H9 (cell line): ENCODE results near the gene PLS1. TPM values are rescaled to one million over a fixed set of nuclear protein-coding genes. Genes with fewer than 3 reads are reported as not detected.
A peak's percentile ranks its signal among the peaks of the same experiment; 100 is the strongest.

Source experiments
- DNase-seq: peaks from one replicate; pipeline ENCODE4 v3.0.0-alpha.2; 2017
- H2AFZ ChIP-seq: one replicate; pipeline ENCODE4 v1.6.1; 2013; ENCODE audit warnings: mild to moderate bottlenecking, low read length, control low read depth, moderate library complexity
- H2AK5ac ChIP-seq: 2 replicates; pipeline ENCODE4 v1.6.1; 2013; ENCODE audit warnings: low read length, control low read depth, mixed read lengths; ENCODE audit not compliant: insufficient read length
- H2BK120ac ChIP-seq: one replicate; pipeline ENCODE4 v1.6.1; 2013; ENCODE audit warnings: low read depth, mild to moderate bottlenecking, low read length, control low read depth, inconsistent platforms; ENCODE audit not compliant: poor library complexity, severe bottlenecking
- H2BK12ac ChIP-seq: 2 replicates; pipeline ENCODE4 v1.6.1; 2013; ENCODE audit warnings: low read length, control low read depth, mixed read lengths, low read depth; ENCODE audit not compliant: insufficient read length
- H2BK15ac ChIP-seq: 2 replicates; pipeline ENCODE4 v1.6.1; 2013; ENCODE audit warnings: low read depth, low read length, control low read depth
- H2BK20ac ChIP-seq: one replicate; pipeline ENCODE4 v1.6.1; 2013; ENCODE audit warnings: low read depth, mild to moderate bottlenecking, low read length, control low read depth, inconsistent platforms; ENCODE audit not compliant: poor library complexity, severe bottlenecking
- H2BK5ac ChIP-seq: 2 replicates; pipeline ENCODE4 v1.6.1; 2013; ENCODE audit warnings: low read length, control low read depth, mixed read lengths; ENCODE audit not compliant: insufficient read length
- H3K14ac ChIP-seq: 2 replicates; pipeline ENCODE4 v1.6.1; 2013; ENCODE audit warnings: low read length, control low read depth; ENCODE audit not compliant: insufficient read depth
- H3K18ac ChIP-seq: 2 replicates; pipeline ENCODE4 v1.6.1; 2013; ENCODE audit warnings: low read depth, mild to moderate bottlenecking, mixed read lengths, low read length, control low read depth; ENCODE audit not compliant: insufficient read length
- H3K23ac ChIP-seq: 2 replicates; pipeline ENCODE4 v1.6.1; 2013; ENCODE audit warnings: low read length, control low read depth, mixed read lengths, low read depth; ENCODE audit not compliant: insufficient read length
- H3K23me2 ChIP-seq: 2 replicates; pipeline ENCODE4 v1.6.1; 2013; ENCODE audit warnings: low read depth, mild to moderate bottlenecking, mixed read lengths, low read length, control low read depth; ENCODE audit not compliant: insufficient read length, poor library complexity, severe bottlenecking
- H3K27ac ChIP-seq: 2 replicates; pipeline ENCODE4 v1.5.1; 2013; ENCODE audit warnings: low read length, control low read depth, mixed read lengths, low read depth; ENCODE audit not compliant: insufficient read length
- H3K27me3 ChIP-seq: 2 replicates; pipeline ENCODE4 v1.6.1; 2013; ENCODE audit warnings: low read length, control low read depth, inconsistent platforms; ENCODE audit not compliant: insufficient read depth
- H3K4ac ChIP-seq: 2 replicates; pipeline ENCODE4 v1.6.1; 2013; ENCODE audit warnings: low read depth, mild to moderate bottlenecking, control low read depth, inconsistent platforms, low read length, moderate library complexity
- H3K4me1 ChIP-seq: 2 replicates; pipeline ENCODE4 v1.6.1; 2013; ENCODE audit warnings: low read length, control low read depth, inconsistent platforms; ENCODE audit not compliant: insufficient read depth
- H3K4me2 ChIP-seq: 2 replicates; pipeline ENCODE4 v1.6.1; 2013; ENCODE audit warnings: low read length, control low read depth, mixed read lengths; ENCODE audit not compliant: insufficient read length, insufficient read depth
- H3K56ac ChIP-seq: 2 replicates; pipeline ENCODE4 v1.6.1; 2013; ENCODE audit warnings: low read depth, mild to moderate bottlenecking, mixed read lengths, low read length, control low read depth; ENCODE audit not compliant: insufficient read length
- H3K79me1 ChIP-seq: 2 replicates; pipeline ENCODE4 v1.6.1; 2013; ENCODE audit warnings: low read depth, mild to moderate bottlenecking, moderate library complexity, low read length, control low read depth, inconsistent platforms; ENCODE audit not compliant: insufficient read depth, poor library complexity, severe bottlenecking
- H3K79me2 ChIP-seq: 2 replicates; pipeline ENCODE4 v1.6.1; 2013; ENCODE audit warnings: low read length, control low read depth, inconsistent platforms; ENCODE audit not compliant: insufficient read depth
- H3K9ac ChIP-seq: 2 replicates; pipeline ENCODE4 v1.6.1; 2013; ENCODE audit warnings: low read length, control low read depth, mixed read lengths; ENCODE audit not compliant: insufficient read length; ENCODE audit errors: extremely low read depth
- H3K9me3 ChIP-seq: one replicate; pipeline ENCODE4 v1.6.1; 2013; ENCODE audit warnings: low read depth, low read length, inconsistent platforms; ENCODE audit not compliant: control insufficient read depth
- H3T11ph ChIP-seq: one replicate; pipeline ENCODE4 v1.6.1; 2013; ENCODE audit warnings: mild to moderate bottlenecking, low read length, control low read depth, inconsistent platforms
- H4K20me1 ChIP-seq: one replicate; pipeline ENCODE4 v1.6.1; 2013; ENCODE audit not compliant: control insufficient read depth, insufficient read length, insufficient read depth
- H4K5ac ChIP-seq: 2 replicates; pipeline ENCODE4 v1.6.1; 2013; ENCODE audit warnings: low read depth, mild to moderate bottlenecking, mixed read lengths, low read length, control low read depth; ENCODE audit not compliant: insufficient read length
- H4K8ac ChIP-seq: replicated peaks from 2 replicates; pipeline ENCODE4 v1.6.1; 2013; ENCODE audit warnings: low read length, control low read depth, mixed read lengths, low read depth; ENCODE audit not compliant: insufficient read length
- H4K91ac ChIP-seq: 2 replicates; pipeline ENCODE4 v1.6.1; 2013; ENCODE audit warnings: low read depth, mild to moderate bottlenecking, moderate library complexity, mixed read lengths, low read length, control low read depth; ENCODE audit not compliant: insufficient read length
- H3K27ac Mint-ChIP-seq, 3 experiments: 2 replicates in 2 of 3; 3 replicates in 1 of 3; pipeline ENCODE4 v1.8.0; 2020 to 2021; ENCODE audit warnings: mixed read lengths in 3 of 3, mild to moderate bottlenecking in 1 of 3, moderate library complexity in 1 of 3
- H3K27me3 Mint-ChIP-seq: 2 replicates; pipeline ENCODE4 v1.8.0; 2021; ENCODE audit warnings: low read depth, mild to moderate bottlenecking, moderate library complexity, mixed read lengths
- H3K36me3 Mint-ChIP-seq, 3 experiments: 2 replicates in 2 of 3; 3 replicates in 1 of 3; pipeline ENCODE4 v1.8.0; 2020 to 2021; ENCODE audit warnings: low read depth in 3 of 3, mixed read lengths in 3 of 3; ENCODE audit not compliant: insufficient read depth in 1 of 3
- H3K4me1 Mint-ChIP-seq, 2 experiments: 2 replicates each; pipeline ENCODE4 v1.8.0; 2020; ENCODE audit warnings: mixed read lengths in 2 of 2
- H3K4me3 Mint-ChIP-seq, 2 experiments: 2 replicates in 1 of 2; 3 replicates in 1 of 2; pipeline ENCODE4 v1.8.0; 2020 to 2021; ENCODE audit warnings: mild to moderate bottlenecking in 2 of 2, mixed read lengths in 2 of 2, moderate library complexity in 1 of 2
- H3K9me3 Mint-ChIP-seq, 2 experiments: 2 replicates in 1 of 2; 3 replicates in 1 of 2; pipeline ENCODE4 v1.8.0; 2020; ENCODE audit warnings: mild to moderate bottlenecking in 2 of 2, mixed read lengths in 2 of 2, moderate library complexity in 1 of 2
- WGBS: extraction: QIAGEN DNeasy Blood & Tissue Kit; methylation state at CpG from one replicate; pipeline ENCODE4 v1.1.7; 2013; ENCODE audit warnings: missing lambda C conversion rate, low lambda C conversion rate, mixed read lengths; ENCODE audit not compliant: insufficient read length; ENCODE audit errors: extremely low coverage; 5-methylcytosine and 5-hydroxymethylcytosine counted together
- total RNA-seq: library from RNA; stranded (reverse); gene quantifications from 2 replicates; pipeline ENCODE4 v1.2.1, GENCODE V29; 2021
- TF ChIP-seq, protein P1 (sequence below): fragments of 200-600 bp; sonication (generic); conservative IDR thresholded peaks from 3 replicates; pipeline ENCODE4 v1.8.0; 2021; ENCODE audit warnings: antibody characterized with exemption, mild to moderate bottlenecking

The PLS1 gene
- total RNA-seq, 1 experiment from 2014 or later: 20.4 TPM

DNA sequence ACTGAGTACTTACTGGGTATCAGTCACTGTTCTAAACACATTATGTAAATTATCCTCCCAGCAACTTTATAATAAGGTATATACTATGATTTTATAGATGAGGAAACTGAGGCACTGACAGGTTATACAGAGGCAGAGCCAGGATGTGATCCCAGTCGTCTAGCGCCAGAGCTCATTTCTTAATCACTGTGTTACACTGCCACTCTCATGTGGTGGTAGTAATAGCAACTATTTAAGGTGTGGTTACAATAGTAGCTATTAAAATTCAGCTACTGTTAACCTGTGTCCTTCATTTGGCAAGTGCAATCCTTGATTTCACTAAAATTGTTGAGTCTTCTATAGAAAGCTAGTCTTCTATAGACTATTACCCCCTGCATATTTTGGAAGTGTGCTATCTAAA, 84.5 kb downstream of the PLS1 start:
- Histone ChIP-seq H3K23me2 (no peaks in the 10 kb centered on the region), H2AK5ac (no peak overlapping the region), H3K4ac (no peak overlapping the region), H3K4me1 (no peaks in the 10 kb centered on the region), H4K91ac (no peak overlapping the region), H4K5ac (no peak overlapping the region), H3K4me2 (no peak overlapping the region), H3K79me1 (no peaks in the 10 kb centered on the region), H3K14ac (no peak overlapping the region), H3K23ac (no peak overlapping the region), H4K8ac (no peak overlapping the region), H3K9ac (no peak overlapping the region), H3K27ac (no peak overlapping the region), H2BK12ac (no peak overlapping the region), H3K18ac (no peak overlapping the region), H4K20me1 (no peaks in the 10 kb centered on the region), H3K79me2 (no peaks in the 10 kb centered on the region), H3K9me3 (no peaks in the 10 kb centered on the region), H3K56ac (no peak overlapping the region), H2BK120ac (no peak overlapping the region), H3K27me3 (no peaks in the 10 kb centered on the region), H2AFZ (no peak overlapping the region), H2BK15ac (no peak overlapping the region), H2BK20ac (no peak overlapping the region), H2BK5ac (no peak overlapping the region), H3T11ph (no peak overlapping the region)
- Mint-ChIP-seq H3K9me3 (no peaks in the 10 kb centered on the region), H3K27me3 (no peaks in the 10 kb centered on the region), H3K4me1 (no peaks in the 10 kb centered on the region), H3K27ac (no peak overlapping the region), H3K4me3 (no peak overlapping the region), H3K36me3 (peaks cover 1 to 8% (median 3%) of the 10 kb centered on the region in 3 experiments; a peak in 2 of 7 replicates)
- TF ChIP-seq, protein P1, sequence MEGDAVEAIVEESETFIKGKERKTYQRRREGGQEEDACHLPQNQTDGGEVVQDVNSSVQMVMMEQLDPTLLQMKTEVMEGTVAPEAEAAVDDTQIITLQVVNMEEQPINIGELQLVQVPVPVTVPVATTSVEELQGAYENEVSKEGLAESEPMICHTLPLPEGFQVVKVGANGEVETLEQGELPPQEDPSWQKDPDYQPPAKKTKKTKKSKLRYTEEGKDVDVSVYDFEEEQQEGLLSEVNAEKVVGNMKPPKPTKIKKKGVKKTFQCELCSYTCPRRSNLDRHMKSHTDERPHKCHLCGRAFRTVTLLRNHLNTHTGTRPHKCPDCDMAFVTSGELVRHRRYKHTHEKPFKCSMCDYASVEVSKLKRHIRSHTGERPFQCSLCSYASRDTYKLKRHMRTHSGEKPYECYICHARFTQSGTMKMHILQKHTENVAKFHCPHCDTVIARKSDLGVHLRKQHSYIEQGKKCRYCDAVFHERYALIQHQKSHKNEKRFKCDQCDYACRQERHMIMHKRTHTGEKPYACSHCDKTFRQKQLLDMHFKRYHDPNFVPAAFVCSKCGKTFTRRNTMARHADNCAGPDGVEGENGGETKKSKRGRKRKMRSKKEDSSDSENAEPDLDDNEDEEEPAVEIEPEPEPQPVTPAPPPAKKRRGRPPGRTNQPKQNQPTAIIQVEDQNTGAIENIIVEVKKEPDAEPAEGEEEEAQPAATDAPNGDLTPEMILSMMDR: peak; percentile 28; the same call in 2 of the 3 replicates
- no peak for DNase-seq
- no CpG with 5 or more reads among the region's 2 CpGs for WGBS
